Activated CD8-positive, alpha-beta memory T cell treated with anti-CD3 and anti-CD28 coated beads for 36 hours (primary cell): Measurements from ENCODE around the gene TRAF1. TPM values are rescaled to one million over a fixed set of nuclear protein-coding genes. Genes with fewer than 3 reads are reported as not detected.

Source experiments
- CTCF ChIA-PET: fragments of 350-600 bp; sonication (Branson Sonifier 250); formaldehyde crosslinking; loops from one replicate; lab custom pipeline; 2021; ENCODE audit warnings: antibody characterized with exemption; lab: Charles Lee
- POLR2A ChIA-PET: fragments of 350-600 bp; sonication (Branson Sonifier 250); formaldehyde crosslinking; loops from one replicate; lab custom pipeline; 2021; ENCODE audit warnings: antibody characterized with exemption; lab: Charles Lee
- total RNA-seq, 2 experiments: library from RNA; stranded (reverse); gene quantifications; one replicate each; pipeline ENCODE4 v1.2.3, GENCODE V29; 2021

TRAF1 gene
- total RNA-seq, 2 experiments from 2014 or later, result 260 to 261 TPM

DNA sequence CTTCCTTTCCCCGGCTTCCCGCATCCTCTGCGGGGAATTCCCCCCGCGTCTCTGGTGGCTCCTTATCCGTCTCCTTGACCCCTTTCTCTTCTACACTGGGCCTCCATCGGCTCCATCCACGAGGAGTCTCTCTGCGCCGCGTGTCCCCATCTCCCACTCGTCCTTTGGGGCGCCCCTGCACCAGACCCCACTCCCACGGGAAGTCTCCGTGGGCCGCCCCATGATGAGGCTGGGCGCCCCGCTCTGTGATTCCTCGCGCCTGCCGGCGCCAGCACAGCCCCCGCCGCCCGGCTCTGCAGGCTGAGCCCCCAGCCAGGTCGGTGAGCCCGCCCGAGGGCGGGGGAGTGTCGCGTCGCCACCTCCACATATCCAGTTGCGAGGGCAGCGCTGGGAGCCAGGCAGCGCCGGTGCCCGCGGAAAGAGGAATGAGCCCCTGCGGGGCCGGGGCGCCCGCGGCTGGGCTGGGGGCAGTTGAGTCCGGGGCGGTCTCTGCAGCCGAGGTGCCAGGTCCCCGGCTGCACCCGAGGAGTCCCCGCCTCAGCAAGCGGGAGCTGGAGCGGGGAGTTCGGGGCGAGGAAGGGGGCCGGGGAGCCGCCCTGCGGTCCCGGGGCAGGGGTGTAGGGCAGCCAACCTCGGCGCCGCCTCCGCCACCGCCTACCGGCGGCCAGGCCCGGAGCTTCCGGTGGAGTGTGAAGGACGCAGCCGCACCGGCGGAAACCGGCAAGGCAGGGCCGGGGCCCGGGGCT lies 2.1 kb upstream of the TRAF1 start:
- POLR2A ChIA-PET, result interaction anchor here (0.5 to 2.3 kb wide), 14 partner anchors 9 to 85 kb away, joined by 3 to 9 read pairs (median 4); partner anchors contain the start of gene PHF19
- CTCF ChIA-PET, result interaction anchor here (0.9 to 1.3 kb wide), 7 partner anchors 8 to 60 kb away, joined by 3 to 5 read pairs (median 3); no protein-coding TSS in a partner anchor

DNA sequence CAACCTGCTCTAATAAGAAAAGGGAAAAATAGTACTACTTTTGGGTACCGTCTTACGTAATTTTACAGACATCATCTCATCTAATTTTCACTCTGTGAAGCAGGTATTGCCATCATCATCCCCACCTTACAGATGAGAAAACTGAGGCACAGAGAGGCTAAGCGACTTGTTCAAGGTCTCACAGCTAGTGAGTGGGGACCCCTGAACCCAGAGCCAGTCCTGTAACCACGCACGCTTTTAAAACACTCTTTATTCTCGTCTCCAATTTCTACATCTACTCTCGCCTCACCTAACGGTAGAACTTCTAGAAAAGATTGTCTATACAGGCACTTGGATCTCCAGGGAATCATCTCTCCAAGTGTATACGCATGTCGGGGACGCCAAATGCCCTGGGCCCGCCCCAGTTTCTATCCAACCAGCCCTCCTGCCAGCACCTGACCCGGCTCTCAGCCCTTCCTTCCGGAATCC lies 1.5 kb upstream of the TRAF1 start:
- POLR2A ChIA-PET, result interaction anchor here (1.3 to 4.1 kb wide), 4 partner anchors 12 to 83 kb away, joined by 5 to 29 read pairs (median 16); no protein-coding TSS in a partner anchor
- CTCF ChIA-PET, result interaction anchor here (1.3 to 3.8 kb wide), 4 partner anchors 9 to 59 kb away, joined by 3 to 15 read pairs (median 11); no protein-coding TSS in a partner anchor

DNA sequence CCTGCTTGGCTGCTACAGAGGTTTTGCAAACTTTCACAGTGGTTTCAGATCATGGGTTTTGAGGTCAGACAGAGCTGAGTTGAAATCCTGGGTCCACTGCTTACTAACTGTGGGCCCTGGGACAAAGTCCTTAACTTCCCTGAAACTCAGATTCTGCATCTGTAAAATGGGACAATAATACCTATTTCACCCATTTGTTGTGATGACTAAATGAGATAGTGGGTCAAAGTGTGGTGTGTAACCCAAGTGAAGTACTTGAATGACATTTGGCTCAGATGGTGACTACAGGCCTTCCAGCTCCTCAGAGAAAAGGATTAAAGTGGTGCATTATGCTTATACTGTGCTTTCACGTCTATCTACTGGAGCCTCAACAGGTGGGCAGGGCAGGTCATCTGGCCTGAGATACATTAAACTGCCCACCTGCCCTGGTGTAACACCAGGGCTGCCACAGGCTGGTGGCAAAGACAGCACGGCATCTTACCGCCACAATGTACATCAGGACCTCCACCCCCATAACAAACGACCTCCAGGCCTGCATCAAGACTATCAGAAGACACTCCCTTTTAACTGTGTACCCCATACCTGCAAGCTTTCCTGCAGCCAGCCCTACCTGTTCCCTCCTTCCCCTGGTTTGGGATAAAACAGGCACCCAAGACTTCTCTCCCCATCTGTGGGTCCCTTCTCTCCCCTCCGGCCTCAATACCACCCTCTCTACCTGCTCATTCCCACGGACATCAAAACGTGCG lies 846 bp upstream of the TRAF1 start:
- ChIA-PET POLR2A (interaction anchor here (0.5 to 4.1 kb wide), 13 partner anchors 9 to 139 kb away, joined by 3 to 29 read pairs (median 4); partner anchors contain the start of genes PHF19 and PSMD5), CTCF (interaction anchor here (0.7 to 3.8 kb wide), 6 partner anchors 9 to 58 kb away, joined by 3 to 15 read pairs (median 6); no protein-coding TSS in a partner anchor)

DNA sequence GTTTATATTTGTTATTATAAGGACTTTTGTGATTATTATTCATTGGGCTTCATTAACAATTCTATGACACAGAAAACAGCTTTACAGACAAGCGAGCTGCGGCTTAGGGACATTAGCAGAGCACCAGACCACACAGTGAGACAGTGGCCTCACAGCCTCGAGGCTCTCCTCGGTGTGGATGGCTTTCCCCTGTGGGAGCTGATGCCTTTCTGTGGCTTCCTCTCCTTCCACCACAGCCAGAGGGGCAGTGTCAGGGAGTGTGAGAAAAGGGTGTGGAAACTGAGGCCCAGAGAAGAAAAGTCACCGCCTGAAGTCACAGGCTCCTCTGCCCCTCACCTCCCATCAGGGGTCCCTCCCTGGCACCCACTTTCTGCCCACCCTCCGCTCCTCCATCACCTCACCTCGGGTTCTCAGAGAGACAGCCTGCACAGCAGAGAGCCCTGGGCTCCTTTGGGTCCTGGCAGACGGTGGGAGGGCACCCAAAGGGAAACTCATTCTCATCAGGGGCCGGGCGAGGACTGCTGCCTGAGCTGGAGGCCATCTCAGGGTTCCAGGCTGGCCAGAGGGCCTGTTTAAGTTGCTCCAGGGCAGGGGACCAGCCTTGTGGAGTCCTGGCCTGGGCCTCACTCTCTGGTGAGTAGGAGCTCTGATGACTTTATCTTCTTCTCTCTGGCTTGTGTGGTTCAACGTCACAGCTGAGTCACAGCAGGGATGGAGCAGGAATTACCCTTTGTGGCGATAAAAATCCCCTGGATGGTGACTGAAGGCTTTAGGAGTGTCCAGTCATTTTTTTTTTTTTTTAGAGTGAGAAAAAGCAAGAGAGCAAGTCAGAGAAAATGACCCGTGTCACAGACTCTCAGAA lies 830 bp downstream of the TRAF1 start:
- ChIA-PET POLR2A (interaction anchor here (0.5 to 4.2 kb wide), 19 partner anchors 9 to 210 kb away, joined by 3 to 46 read pairs (median 4); partner anchors contain the start of genes FBXW2, PHF19 and PSMD5), CTCF (interaction anchor here (0.7 to 3.8 kb wide), 11 partner anchors 8 to 82 kb away, joined by 3 to 15 read pairs (median 7); no protein-coding TSS in a partner anchor)

DNA sequence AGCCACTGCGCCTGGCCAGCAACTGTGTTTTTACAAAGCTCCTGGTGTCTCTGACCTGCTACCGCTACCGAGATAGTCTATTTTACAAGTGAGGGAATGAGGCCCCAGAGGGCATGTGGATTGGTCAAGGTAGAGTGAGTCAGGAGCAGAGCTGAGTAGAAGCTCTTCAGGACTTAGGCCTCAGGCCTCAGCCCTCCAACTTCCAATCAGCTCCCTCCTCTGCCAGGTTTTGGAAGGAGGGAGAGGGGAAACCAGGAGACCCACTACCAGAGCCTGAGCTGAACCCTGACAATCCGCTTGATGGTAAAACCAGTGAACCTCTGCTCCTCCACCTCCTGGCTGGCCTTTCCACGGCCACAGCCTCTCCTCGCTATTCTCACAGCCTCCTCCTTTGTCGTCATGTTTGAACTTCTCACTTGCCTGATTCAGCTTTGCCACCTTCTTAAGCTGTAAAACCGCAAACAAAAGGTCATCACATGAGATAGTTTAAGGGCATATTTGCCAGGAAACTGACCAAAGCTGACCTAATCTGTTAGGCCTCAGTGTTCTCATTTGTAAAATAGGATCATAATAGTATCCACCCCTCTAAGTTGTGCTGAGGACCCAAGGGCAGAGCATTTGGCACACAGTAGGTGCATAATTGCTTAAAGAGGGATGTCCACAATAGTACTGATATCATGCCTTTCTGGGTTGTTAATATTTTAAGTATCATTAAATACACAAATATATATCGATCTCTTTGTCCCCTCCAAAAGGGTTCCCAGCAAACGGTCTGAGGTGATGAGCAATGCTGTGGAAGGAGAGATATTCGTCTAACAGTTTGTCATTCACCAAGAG lies 1.7 kb downstream of the TRAF1 start:
- CTCF ChIA-PET, result interaction anchor here (1.0 to 3.8 kb wide), 8 partner anchors 9 to 78 kb away, joined by 3 to 15 read pairs (median 6); no protein-coding TSS in a partner anchor
- POLR2A ChIA-PET, result interaction anchor here (0.8 to 4.2 kb wide), 13 partner anchors 9 to 131 kb away, joined by 3 to 46 read pairs (median 7); partner anchors contain the start of genes FBXW2, PHF19 and PSMD5

- POLR2A ChIA-PET, result interaction anchor here (1.0 to 4.2 kb wide), 10 partner anchors 8 to 81 kb away, joined by 3 to 46 read pairs (median 12); partner anchors contain the start of gene PSMD5
- CTCF ChIA-PET, result interaction anchor here (0.9 to 3.8 kb wide), 8 partner anchors 8 to 55 kb away, joined by 3 to 13 read pairs (median 4); no protein-coding TSS in a partner anchor
Measured at GRCh38 chr9:120923620-120924328, 2.8 kb downstream of the TRAF1 start.

- ChIA-PET CTCF (interaction anchor here (1.2 to 2.7 kb wide), 5 partner anchors 9 to 166 kb away, joined by 3 to 10 read pairs (median 4); no protein-coding TSS in a partner anchor), POLR2A (interaction anchor here (0.6 to 4.2 kb wide), 7 partner anchors 9 to 80 kb away, joined by 3 to 46 read pairs (median 9); partner anchors contain the start of gene PSMD5)
Measured at GRCh38 chr9:120922404-120923195, 4.0 kb downstream of the TRAF1 start.

- ChIA-PET POLR2A (interaction anchor here (0.6 to 4.0 kb wide), 9 partner anchors 8 to 200 kb away, joined by 3 to 21 read pairs (median 4); partner anchors contain the start of gene PHF19), CTCF (interaction anchor here (1.1 to 1.9 kb wide), 5 partner anchors 9 to 30 kb away, joined by 3 to 8 read pairs (median 4); no protein-coding TSS in a partner anchor)
Measured at GRCh38 chr9:120921661-120922181, 4.9 kb downstream of the TRAF1 start.

DNA sequence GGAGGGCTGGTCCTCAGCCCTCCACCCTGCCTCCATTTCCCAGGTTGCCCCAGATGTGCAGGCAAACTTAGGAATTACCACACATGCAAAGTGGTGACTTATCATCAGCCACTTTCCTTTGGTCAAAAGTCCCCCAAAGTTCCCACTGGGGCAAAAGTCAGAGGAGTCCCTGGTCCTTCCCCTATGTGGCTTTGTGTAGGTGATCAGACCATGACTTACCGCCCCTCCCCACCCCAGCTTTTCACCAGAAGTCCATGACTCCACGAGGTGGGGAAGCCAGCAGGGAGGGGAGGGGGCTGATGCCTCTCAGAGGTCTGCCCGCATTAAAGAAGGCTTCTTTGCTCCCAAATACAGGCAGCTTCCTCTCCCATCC lies 5.8 kb downstream of the TRAF1 start:
- CTCF ChIA-PET, result interaction anchor here (0.7 to 1.9 kb wide), 5 partner anchors 8 to 31 kb away, joined by 3 to 8 read pairs (median 3); no protein-coding TSS in a partner anchor
- POLR2A ChIA-PET, result interaction anchor here (1.2 to 4.0 kb wide), 7 partner anchors 11 to 165 kb away, joined by 3 to 21 read pairs (median 5); partner anchors contain the start of gene PHF19

DNA sequence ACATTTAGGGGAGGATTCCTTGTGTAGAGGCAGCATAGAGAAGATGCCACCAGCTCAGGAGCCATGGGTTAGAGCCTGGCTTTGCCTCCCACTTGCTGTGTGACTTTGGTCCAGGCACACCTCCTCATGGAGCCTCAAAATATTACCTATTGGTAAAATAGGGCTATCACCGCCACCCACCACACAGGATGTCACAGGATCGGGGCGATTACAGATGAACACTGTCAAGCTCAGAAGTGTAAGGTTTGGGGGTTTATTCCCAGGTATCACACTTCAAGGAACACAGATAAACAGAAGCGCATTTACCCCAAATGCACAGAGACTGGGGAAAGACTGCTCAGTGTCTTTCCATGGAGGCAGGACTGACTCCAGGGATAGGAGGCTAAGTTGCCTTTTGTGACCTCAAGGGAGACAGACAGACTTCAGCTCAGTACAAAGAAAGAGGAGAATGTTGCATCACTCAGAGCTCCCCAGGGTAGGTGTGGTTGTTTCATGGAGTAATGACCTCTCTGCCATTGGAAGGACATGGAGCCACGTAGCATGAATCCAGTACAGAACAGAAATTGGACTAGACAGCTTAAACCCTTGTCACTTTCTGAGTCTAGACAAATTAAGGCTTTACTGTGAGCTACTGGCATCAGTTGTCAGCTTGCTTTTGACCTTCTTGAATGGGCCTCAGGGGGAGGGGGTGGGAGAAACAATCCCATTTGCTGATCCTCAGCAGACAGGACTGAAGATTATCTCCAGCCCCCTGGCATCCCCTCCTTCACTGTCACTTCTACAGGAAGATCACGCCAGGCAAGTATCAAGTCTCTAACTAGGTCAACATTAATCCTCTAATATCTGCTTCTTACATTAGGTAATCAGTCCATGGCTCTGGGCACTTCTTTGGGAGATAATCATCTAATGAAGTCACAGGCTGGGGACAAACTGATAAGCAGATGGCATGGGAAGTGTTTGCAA lies 6.5 kb downstream of the TRAF1 start:
- ChIA-PET POLR2A (interaction anchor here (0.8 to 4.0 kb wide), 10 partner anchors 9 to 75 kb away, joined by 3 to 21 read pairs (median 4); partner anchors contain the start of gene PHF19), CTCF (interaction anchor here (0.7 to 1.9 kb wide), 7 partner anchors 9 to 249 kb away, joined by 3 to 8 read pairs (median 3); no protein-coding TSS in a partner anchor)

- CTCF ChIA-PET, result interaction anchor here (0.9 to 1.9 kb wide), 5 partner anchors 15 to 250 kb away, joined by 3 to 8 read pairs (median 4); no protein-coding TSS in a partner anchor
- POLR2A ChIA-PET, result interaction anchor here (0.8 to 4.0 kb wide), 9 partner anchors 10 to 51 kb away, joined by 3 to 21 read pairs (median 4); no protein-coding TSS in a partner anchor
Measured at GRCh38 chr9:120918931-120919842, 7.4 kb downstream of the TRAF1 start.
